SKM-1 (cell line): ENCODE results near the gene EBF4.

ENCODE experiments used
- DNase-seq: peaks from one replicate; lab custom pipeline; 2025; ENCODE audit not compliant: unreplicated experiment; lab: John Stamatoyannopoulos, UW

The EBF4 gene

GRCh38 chr20:2699775-2700413 is 7.3 kb downstream of the EBF4 start:
- DNase-seq, result no peak

- DNase-seq, result no peak
Measured at GRCh38 chr20:2700913-2701620, 8.5 kb downstream of the EBF4 start.

- DNase-seq, result no peak
Measured at GRCh38 chr20:2701671-2702081, 9.1 kb downstream of the EBF4 start.

GRCh38 chr20:2703716-2704475 is 11.3 kb downstream of the EBF4 start:
- DNase-seq, result no peak

GRCh38 chr20:2705931-2706645 is 13.5 kb downstream of the EBF4 start:
- no peak for DNase-seq

- DNase-seq, result no peak
Measured at GRCh38 chr20:2706688-2707352, 14.2 kb downstream of the EBF4 start.

GRCh38 chr20:2707353-2708072 is 14.9 kb downstream of the EBF4 start:
- no peak for DNase-seq

GRCh38 chr20:2708073-2708415 is 15.5 kb downstream of the EBF4 start:
- no peak for DNase-seq

GRCh38 chr20:2708665-2709064 is 16.1 kb downstream of the EBF4 start:
- DNase-seq, result no peak

- no peak for DNase-seq
Measured at GRCh38 chr20:2709205-2709981, 16.8 kb downstream of the EBF4 start.

- no peak for DNase-seq
Measured at GRCh38 chr20:2713285-2713684, 20.7 kb downstream of the EBF4 start.

- DNase-seq, result peak; percentile 5
Measured at GRCh38 chr20:2729251-2729713, 36.7 kb downstream of the EBF4 start.

GRCh38 chr20:2729791-2730190 is 37.2 kb downstream of the EBF4 start:
- no peak for DNase-seq

- no peak for DNase-seq
Measured at GRCh38 chr20:2734899-2735298, 42.3 kb downstream of the EBF4 start.

- DNase-seq, result no peak
Measured at GRCh38 chr20:2736441-2736840, 43.9 kb downstream of the EBF4 start.

- DNase-seq, result no peak
Measured at GRCh38 chr20:2738331-2739041, 45.9 kb downstream of the EBF4 start.

- no peak for DNase-seq
Measured at GRCh38 chr20:2739042-2739398, 46.4 kb downstream of the EBF4 start.

- no peak for DNase-seq
Measured at GRCh38 chr20:2740702-2741101, 48.1 kb downstream of the EBF4 start.

- DNase-seq, result no peak
Measured at GRCh38 chr20:2741463-2741862, 48.9 kb downstream of the EBF4 start.
